HT1080 (cell line): ENCODE data around the gene ANXA1. TPM values are rescaled to one million over a fixed set of nuclear protein-coding genes. Genes with fewer than 3 reads are reported as not detected.

Experiments
- DNase-seq: peaks from one replicate; pipeline ENCODE4 v3.0.0-alpha.2; 2015; ENCODE audit warnings: low read depth
- total RNA-seq: library from RNA; depleted of rRNA; stranded (reverse); fragments of >200 nt; shearing (Covaris generic); gene quantifications from 2 replicates; pipeline ENCODE4 v1.2.3, GENCODE V29; 2014

The ANXA1 gene
- total RNA-seq, 1 experiment from 2014 or later = 613 TPM

DNA sequence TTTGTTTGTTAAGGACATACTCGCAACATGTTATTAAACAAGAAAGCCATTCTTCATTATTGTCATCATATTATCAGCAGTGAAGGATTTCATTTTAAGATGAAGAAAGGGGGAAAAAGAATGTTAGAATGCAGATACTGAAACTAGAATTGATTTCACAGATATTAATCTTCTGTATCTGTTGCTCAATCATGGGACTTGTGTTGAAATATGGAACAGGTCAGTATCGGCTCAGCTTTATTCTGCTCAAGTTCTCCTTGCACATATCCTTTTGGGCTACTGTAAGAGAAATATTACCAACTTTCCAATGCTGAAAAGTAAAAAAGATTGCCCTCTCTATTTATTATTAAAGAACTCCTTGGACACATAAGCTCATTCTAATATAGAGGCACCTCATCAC, 13.8 kb upstream of the ANXA1 start:
- no peak for DNase-seq

DNA sequence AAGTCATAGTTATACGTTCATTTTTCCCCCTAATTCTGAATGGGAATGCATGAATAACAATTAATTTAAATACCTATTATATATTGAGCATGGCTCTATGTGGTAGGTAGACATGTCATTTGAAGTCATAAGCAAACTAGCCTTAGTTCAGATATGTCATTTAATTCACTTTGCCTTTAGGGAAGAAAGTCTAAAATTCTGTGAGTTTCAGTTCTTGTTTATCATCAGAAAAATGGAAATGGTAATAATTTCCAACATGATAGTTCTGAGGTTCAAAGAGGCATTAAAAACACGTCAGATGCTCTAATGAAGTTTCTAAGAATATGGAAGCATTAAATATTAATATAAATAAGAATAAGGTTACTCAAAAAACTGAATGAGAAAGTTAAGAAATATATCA, 13.1 kb upstream of the ANXA1 start:
- no peak for DNase-seq

DNA sequence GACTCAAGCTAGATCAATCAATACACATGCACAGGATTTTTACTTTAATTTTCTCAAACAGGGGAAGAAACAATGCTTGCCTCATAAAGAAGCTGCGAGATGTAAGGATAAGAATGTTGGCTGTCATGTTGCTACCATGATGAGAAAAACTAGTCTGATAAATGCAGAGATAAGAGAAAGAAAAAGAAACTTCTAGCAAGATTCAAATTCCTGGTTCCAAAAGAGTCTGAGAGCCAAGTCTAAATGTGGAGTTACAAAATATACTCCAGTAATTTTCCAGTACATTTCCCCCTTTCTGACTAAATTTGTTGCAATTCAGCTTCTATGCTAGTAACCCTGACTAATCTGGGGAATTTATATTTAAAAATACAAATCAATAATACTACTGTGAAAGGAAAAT, 10.4 kb upstream of the ANXA1 start:
- no peak for DNase-seq

DNA sequence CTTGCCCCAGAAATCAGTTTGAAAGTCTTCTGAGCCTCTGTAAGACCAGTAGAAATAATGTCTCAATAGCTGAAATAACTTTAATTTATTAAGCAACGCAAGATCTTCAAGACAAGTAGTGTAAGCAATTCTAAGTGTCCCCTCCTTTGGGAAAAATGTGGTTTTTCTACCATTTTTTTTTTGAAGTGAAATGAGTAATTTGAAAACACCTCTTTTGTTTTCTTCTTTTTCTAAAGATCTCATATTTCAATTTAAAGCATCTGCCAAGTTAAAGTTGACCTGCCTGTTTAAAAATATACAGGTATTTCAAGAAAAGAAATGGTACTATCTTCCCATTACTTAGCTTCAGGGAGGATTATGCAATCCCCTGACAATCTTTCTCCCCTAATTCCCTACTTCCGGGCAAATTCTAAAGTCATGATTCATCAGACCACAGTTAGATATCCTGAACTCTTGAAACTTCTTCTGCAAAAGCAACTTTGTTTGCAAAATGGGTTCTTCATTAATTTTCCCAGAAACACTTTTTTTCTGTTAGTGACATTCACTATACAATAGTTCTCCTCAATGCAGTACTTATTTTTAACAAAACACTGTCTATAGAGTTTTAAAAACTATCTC, 7.8 kb upstream of the ANXA1 start:
- peak; percentile 89 for DNase-seq

DNA sequence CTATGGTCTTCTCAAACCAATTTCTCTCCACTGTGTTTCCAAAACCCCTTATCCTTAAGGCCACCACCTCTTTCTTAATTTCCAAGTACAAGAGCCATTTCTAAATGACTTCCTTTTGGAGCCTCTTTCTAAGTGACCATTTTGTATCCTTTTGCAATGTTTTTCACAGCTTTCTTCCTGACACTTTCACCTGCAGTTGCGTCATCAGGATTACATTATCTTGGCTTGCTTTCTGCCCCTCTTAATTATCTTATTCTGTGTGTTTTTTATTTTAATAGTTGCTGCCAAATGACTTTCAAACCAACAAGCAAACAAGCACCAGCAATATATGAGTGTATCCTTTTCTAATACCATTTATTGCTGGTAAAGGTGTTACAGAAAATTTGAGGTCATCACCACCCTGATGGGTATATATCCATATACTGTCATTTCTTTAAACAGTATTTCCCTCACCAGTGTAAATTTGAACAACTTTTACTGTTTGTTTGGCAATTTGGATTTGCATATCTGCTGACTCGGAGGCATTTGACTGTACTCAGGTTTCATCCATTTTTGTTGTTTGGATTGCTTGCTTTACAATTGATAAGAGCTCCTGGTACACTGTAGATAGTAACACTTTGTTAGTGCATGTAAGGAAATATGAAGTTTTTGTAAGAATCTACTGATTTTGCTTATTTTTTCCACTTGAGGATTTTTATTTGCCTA, 5.4 kb upstream of the ANXA1 start:
- DNase-seq = no peak

DNA sequence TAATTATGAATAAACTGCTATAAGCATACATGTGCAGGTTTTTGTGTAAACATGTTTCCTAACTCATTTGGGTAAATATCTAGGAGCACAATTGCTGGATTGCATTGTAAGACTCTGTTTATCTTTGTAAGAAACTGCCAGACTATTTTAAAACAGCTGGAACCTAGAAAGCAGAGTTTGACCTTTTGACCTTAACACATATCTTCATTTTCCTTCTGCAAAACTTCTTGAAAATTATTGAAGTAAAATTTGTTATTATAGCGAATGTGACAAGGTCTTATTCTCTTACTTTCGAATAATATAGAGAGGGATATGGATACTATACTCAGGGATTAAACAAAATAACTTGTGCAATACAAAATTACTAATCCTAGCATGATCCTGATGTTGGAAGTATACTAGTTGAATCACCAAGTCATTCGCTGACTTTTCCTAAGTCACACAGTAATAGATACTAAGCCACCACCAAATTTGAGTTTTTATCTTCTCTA, 3.2 kb upstream of the ANXA1 start:
- no peak for DNase-seq

DNA sequence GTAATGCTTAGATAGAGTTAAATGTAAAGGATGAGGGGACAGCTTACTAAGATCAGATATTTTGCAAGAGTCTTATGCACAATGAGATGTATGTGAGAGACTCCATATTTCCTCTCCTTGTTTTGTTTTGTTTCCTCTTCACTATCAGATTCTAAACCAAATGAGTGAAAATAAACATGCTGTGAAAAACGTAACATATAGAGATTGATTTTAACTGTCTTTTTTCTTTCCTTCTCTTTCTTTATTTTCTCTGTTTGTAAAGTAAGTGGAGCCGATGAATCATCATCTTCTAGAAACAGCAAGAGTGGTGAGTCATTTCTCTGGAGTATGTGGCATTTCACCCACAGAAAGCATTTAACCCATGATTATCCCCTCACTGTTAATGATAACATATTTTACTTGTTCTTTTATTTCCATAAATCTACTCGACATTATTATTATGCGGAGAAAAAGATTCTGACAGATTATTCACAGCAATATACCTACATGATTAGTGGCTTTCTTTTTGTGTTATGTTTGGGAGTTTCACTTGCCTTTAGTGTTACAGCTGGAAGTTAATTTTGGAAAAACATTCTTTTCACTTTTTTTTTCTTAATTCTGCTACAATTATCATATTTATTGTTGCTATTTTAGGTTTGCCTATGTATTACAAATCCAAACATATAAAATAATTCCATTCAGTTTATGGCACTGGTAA, 2.1 kb upstream of the ANXA1 start:
- peak; percentile 89 for DNase-seq

DNA sequence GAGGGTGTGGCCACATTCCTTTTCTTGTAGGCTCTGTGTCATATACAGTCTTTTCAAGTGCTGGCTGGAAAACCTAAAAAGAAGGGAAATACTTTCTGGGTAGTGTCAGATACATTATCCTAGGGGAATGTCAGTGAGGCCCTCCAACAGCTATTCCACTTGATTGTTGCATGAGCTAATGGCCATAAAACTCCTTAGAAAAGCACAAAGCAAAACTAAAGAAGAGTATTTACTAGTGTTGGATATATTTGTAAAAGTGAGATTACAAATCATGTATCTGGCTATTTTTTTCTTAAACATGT, 829 bp downstream of the ANXA1 start:
- DNase-seq = peak; percentile 69

DNA sequence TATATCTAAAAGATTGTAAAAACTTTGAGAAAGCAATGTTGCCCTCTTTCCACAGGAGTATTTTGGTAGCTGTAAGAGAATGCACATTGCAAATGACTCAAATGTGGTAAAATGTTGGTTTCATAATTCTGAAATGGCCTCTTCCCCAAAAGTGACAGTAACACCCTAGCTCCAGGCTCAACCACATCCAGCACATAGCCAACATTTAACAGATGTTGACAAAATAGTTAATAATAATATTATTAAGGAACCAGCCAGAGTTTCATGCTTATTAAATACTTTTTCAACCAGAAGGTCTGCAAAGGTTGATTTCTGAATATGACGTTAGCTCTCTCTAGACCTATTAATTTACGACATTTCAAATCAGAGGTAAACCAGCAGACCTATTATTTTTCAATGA, 1.3 kb downstream of the ANXA1 start:
- DNase-seq = no peak

DNA sequence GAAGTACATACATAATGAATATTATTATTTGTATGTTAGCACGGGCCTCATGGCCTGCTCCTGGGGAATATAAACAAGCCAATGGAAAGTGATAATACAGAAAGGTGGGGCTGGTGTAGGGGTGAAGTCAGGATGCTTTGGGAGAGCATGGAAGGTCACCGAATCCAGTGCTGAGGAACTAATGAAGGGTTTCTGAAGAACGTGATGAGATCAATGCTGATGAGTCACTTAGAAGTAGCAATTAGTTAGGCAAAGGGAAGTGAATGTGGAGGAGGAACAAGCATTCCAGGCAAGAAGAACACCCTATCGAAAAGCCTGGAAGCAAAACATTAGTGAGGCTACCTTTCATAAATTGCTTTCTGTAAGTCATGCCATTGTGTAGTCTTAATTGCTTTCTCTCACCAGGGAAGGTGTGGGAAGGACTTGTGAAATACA, 2.1 kb downstream of the ANXA1 start:
- DNase-seq = peak; percentile 68

DNA sequence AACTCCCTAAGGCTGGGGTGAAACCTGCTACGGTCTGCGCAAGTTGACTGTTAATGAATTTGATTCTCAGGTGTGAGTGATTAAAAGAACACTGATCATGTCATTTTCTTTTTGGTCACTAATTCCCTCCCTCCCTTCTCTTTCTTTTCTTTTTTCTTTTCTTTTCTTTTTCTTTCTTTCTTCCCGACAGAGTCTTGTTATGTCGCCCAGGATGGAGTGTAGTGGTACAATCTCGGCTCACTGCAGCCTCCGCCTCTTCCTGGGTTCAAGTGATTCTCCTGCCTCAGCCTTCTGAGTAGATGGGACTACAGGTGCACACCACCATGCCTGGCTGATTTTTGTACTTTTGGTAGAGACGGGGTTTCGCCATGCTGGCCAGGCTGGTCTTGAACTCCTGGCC, 2.6 kb downstream of the ANXA1 start:
- DNase-seq = no peak

DNA sequence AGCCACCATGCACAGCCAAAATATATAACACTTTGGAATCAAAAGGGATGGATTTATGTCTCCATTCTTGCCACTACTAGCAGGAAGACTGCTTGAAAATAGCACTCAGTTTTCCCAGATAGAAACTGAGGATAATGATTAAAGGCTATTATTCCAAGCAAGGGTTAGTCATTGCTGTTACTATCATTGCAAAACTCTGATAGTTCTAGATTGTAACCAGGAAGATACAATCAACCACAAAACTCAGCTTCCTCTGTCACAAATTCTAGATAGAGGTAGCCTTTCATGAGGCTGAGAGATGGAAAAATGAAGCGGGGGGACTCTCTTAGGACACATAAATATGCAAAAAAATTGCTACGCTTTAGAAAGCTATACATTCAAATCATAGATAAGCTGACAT, 3.1 kb downstream of the ANXA1 start:
- no peak for DNase-seq

DNA sequence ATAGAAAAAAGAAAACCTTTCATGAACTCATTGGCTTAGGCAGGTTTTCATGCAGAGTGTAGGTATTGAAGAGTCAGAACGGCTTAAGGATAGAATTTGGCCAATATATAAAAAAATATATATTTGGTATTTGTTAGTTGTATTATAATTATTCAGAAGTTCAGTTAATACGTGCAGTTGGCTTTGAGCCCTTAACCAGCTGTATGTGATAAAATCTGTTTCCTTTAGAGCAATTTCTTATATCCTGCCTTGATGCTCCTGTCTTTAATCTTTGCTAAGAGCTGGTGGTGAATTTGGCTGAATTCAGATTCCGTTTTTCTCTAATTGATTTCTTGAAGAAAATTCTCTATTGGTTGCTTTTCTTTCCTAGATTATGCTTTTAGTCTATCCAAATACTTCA, 3.7 kb downstream of the ANXA1 start:
- no peak for DNase-seq

DNA sequence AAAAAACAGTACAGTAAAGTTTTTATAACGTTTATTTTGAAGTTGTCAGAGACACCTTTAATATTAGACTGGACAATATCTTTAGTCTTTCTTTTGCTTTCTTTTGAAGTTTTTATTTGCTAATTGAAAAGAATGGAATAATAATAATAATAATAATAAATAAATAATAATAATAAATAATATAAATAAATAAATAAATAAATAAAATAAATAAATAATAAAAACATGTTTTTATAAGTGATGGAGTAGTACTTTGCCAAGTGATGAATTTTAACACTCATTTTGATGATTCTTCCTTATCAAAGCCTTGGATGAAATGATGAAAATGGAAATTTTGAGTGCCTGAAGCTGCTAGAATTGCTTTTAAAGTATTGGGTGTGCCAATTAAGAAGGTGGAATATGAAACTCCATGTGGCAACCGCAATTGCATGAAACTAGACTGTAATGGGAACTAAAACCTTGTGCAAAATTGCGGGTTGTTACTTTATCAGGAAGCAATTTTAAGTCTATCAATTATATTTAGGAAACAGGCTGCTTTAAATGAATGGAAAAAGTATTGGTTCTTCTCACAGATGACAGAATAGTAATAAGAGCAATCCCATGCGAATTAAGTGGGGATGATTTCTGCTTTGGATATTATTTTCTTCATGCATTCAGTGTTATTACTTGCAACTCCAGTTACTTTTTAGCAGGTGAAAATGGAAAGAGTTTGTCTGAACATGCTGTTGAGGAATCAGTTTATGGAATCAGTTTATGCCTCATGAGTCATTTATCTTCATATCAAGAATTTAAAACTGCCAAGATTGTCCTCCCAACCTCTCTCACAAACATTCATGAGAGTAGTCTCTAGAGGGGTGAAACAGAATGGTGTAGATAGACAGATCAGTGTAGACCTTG, 4.6 kb downstream of the ANXA1 start:
- DNase-seq = no peak

DNA sequence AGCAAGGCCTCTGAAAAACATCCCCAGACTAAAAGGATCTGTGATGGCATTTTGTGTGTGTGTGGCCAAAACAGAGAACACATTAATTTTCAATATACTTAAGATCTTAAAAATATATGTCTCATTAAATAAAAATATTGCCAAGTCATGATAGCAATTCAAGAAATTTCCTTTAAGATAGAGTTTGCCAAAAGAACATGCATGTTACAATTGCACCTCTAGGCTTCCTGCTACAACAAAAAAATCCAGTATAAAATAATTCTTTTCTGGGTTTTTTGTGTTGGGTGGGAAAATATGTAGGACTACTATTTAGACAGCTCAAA, 5.2 kb downstream of the ANXA1 start:
- DNase-seq = no peak

DNA sequence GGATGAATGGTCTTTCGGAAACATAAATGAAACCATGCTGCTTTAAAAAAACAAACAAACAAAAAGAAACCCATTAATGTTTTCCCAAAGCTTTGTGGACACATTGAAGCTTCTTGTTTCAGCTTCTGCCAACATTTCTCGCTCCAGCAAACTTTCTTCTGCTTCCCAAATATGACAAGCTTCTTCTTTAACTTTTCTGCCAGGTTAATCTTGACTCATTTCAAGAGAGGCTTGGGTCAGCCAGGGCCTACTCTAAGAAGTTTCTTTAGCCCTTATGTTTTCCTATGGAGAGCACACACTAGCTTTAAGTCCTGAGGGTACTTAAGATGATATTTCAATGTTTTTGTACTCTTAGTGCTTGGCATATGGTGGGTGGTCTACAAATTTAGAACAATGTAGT, 6.1 kb downstream of the ANXA1 start:
- no peak for DNase-seq

DNA sequence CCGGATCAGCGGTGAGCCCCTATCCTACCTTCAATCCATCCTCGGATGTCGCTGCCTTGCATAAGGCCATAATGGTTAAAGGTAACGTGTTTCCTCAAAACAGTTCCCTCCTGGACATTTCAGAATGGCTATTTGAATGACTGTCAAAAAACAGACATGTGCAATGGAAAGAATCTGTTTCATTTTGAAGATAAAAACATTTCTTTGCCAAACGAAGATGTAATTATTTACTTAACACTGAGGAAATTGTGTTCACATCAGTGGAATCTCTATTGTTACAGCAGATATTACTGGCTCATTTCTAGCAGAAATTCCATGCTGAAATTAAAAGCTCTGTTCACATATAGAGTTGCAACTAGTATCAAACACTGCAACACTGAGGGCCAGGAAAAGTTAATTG, 7.1 kb downstream of the ANXA1 start:
- DNase-seq = no peak

DNA sequence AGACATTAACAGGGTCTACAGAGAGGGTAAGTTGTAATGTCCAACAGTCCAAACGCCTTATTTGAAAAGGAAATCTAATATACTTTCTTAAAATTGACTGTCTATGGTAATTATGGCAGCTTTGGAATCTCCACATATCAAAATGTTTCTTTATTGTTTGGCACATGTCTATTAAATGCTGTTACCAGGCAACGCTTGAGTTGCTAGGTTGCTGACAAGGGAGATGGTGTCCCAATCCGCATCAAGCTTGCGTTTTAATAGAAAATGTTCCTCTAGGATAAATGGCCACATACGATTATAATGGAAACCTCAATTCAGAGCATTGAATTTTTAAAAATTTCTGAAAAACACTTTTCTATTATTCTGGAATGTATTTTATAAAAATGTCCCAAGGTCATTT, 9.2 kb downstream of the ANXA1 start:
- DNase-seq = no peak

DNA sequence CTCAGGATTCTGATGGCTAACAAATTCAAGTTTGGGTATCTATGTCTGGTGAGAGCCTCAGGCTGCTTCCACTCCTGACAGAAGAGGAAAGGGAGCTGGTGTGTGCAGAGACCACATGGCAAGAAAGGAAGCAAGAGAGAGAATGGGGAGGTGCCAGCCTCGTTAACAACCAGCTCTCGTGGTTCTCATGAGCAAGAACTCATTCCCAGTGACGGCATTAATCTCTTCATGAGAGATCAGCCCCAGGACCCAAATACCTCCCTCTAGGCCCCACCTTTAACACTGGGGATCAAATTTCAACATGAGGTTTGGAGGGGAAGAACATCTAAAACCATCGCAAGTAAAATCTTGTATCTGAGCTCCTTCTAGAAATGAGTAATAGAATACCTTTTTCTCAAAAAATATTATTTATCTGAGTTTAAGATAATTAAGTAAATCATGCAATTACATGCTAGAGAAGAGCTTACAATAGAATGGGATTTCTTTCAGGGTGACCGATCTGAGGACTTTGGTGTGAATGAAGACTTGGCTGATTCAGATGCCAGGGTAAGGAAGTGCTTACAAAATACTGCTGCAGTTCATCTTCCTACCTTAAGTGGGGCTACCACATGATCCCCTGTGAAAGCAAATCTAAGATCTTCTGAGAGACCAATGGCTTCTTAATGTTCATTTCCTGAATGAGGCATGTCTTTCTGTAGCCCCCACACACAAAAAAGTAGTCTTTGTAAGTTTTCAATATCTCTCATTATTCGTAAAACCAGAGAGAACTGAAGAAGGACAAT, 11.5 kb downstream of the ANXA1 start:
- DNase-seq = no peak

DNA sequence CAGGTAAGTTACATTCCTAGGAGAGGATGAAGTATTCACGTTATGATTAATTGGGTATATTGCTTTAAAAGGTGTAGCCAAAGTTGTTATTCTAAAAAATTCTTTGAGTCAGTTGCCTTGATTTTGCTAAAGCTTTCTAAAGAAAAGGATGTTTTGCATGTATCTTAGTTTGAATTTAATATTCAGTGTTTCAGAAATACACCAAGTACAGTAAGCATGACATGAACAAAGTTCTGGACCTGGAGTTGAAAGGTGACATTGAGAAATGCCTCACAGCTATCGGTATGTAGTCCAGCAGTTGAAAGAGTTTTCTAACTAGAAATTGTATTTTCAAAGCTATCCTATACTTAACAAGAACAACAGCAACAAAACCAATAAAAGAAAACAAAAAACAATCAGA, 14.2 kb downstream of the ANXA1 start:
- DNase-seq = no peak

DNA sequence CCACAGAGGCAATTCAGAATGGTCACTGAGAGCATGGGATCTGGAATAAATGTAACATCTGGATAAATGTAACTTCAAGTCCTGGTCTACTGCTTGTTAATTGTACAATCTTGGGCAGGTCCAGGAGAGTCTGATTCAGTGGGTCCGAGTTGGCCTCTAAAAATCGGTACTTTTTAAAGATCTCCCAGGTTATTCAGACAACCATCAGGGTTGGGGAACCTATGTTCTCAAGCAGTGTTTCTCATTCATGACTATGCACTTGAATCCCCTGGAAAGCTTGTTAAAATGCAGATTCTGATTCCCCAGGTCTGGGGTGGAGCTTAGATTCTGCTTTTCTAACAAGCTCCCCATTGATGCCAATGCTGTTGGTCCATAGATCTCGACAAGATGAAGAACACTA, 14.8 kb downstream of the ANXA1 start:
- no peak for DNase-seq
